Activated T-helper 1 cell treated with anti-CD3 and anti-CD28 coated beads, Interleukin-2, amount 50 U/mL, for 16 hours (primary cell): ENCODE results near the gene SMPDL3A.

Experiments
- DNase-seq, 2 donors: peaks; one replicate each; pipeline ENCODE4 v3.0.0-alpha.2; 2020; ENCODE audit warnings: low read depth in 1 of 2, low spot score in 1 of 2

Gene SMPDL3A

DNA sequence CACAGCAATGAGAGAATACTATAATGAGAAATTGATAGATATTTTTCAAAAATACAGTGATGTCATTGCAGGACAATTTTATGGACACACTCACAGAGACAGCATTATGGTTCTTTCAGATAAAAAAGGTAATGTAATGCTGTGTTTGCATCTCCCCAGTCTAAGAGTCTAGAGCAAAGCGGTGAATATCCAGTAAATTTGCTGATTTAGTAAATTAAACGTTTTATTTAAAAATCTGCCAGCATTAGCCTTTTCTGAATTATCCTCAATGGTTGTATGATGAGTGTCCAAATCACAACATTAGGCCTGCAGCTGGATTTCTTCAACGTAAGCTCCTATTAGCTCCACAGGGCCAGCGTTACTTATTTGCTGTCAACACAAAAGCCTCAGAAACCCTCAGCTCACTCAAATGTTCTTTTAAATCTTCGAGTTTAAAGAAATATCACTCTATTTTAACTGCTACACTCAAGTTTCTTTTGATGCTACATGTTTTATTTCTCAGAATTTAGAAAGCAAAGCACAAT, 16.0 kb downstream of the SMPDL3A start:
- no peak for DNase-seq

DNA sequence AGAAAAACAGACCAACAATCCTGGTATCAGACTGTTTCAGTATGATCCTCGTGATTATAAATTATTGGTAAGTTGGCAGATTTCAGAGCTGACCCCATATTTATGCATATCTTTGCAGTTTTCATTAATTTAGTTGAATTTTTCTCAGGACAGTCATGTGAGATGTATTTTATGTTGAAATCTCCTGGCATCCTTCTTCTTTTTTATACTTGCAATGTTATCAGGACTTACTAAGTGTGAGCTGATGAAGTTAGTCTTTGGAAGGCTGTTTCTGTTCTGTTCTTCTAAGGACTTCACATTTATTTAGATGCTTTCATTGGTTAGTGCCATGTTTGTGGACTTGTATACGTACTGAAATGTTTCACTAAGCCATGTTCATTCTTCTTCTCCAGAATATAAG, 17.2 kb downstream of the SMPDL3A start:
- no peak for DNase-seq

DNA sequence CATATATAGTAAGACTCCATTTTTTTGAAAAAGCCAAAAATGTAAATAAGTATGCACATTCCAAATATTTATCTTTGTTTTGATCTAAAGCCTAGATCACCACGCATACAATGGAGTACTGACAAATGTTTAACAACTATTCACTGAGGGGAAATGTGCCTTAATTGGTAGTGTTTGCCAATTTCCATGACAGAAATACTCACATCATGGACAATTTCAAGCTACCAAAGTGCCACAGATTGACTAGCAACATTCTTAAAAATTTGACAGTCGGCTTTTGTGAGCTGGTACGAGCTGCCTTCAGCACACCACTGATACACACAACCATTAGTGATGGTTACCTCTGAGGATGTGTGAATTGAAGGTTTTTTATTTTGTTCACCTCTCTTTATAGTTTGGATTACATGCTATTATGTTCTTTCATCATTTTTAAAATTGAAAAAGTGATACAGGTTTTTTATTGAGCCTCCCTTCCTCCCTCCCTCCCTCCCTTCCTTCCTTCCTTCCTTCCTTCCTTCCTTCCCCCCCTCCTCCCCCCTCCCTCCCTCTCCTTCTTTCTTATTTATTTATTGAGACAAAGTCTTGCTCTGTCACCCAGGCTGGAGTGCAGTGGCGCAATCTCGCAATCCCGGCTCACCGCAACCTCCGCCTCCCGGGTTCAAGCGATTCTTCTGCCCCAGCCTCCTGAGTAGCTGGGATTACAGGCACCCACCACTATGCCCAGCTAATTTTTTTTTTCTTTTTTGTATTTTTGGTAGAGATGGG, 19.2 kb downstream of the SMPDL3A start:
- no peak for DNase-seq

DNA sequence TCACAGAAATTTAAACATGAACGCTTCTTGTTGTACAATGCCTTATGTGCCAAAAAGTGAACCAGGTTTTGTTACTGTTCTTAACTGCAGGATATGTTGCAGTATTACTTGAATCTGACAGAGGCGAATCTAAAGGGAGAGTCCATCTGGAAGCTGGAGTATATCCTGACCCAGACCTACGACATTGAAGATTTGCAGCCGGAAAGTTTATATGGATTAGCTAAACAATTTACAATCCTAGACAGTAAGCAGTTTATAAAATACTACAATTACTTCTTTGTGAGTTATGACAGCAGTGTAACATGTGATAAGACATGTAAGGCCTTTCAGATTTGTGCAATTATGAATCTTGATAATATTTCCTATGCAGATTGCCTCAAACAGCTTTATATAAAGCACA, 19.9 kb downstream of the SMPDL3A start:
- DNase-seq: no peak

DNA sequence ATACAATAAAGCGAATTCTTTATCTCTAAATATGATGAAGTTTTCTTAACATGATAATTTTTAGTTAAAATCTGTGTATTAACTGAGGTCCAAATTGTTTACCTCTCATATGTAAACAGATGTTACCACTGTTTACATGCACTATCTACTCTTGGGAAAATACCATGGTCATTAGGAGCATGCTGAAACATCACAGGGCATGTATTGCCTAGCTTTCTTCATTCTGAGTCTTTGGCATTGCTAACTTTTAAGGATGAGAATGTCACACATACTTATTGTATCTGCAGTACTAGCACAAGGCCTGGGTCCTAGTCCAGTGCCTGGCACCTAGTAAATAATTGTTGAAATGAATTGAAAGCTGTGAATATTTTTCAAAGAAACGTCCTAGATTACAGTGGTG, 20.6 kb downstream of the SMPDL3A start:
- no peak for DNase-seq

DNA sequence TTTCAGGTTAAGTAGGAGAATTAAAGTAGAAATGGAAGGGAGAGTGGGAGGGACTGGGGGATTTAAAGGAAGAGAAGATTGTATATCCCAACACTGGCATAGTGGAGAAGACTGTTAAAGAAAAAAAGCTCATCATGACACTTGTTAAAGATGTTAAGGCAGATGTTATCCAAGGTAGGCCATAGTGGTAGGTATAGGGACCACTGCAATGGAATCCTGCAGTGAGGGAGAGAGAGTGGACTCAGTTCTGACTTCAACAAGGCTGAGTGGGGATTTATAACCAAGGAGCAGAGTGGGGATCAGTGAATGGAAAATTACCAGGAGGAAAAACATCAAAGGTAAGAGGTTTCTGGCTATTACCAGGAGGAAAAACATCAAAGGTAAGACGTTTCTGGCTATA, 21.1 kb downstream of the SMPDL3A start:
- DNase-seq: no peak

DNA sequence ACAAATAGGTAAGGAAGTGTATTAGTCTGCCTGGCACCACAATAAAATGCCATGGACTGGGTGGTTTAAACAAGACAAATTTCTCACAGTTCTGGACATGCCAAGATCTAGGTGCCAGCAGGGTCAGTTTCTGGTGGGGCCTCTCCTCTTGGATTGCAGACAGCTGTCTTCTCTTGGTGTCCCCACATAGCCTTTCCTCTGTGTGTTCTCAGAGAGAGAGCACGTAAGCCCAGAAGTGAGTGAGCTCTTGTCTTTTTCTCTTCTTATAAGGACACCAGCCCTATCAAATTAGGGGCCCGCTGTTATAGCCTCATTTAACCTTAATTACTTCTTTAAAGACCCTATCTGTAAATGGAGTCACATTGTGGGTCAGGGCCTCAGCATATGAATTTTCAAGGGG, 28.3 kb downstream of the SMPDL3A start:
- DNase-seq: no peak

DNA sequence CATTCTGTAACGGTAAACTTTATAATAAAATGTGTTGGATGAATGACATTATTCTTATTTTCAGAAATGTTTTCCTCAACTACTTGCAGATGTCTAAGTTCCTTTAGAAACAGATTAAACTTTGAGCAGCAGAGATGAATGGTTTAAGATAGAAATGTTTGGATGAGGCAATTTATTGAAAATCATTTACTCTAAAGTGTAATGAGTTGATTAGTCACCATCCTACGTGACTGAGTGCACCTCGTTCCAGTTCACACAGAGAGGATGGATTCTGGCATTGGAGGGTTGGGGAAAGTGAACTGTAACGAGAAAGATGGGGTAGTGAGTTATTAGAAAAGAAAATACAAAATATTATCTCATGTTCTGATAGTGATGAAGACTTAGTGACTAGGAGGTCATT, 28.7 kb downstream of the SMPDL3A start:
- DNase-seq: no peak

DNA sequence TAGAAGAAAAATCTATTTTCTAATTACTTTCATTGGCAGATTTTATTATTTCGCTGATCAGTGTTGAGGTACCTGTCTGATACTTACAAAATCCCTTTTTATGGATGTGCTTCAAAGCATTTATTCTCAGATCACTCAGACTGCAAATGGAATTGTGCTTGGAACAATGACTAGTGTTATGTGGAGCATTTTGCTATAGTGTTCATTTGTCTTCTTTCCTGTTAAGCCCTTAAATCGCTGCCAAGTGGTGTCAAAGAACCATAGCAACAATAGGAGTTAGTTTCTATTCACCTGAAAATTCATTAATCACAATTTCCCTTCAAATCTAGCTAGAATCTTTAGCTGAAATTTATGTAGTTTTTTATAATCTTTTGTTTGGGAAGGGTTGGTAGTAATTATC, 29.8 kb downstream of the SMPDL3A start:
- DNase-seq: no peak

DNA sequence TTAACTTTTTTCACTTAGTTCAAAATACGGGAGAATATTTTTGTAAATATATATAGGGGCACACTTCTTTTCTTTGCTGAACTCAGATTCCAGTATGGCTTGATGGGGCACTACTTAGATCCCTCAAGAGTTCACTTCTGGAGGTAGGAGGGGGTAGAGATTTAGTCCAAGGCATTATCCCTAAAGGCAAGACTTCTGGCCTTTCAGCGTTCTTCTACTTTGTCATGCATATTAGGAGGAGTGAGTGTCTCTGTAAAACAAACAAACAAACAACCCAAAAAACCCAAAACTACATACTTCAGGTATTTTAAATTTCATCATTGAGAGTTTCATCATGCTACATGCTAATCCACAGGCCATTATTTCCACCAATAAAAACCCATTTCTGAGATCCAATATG, 32.0 kb downstream of the SMPDL3A start:
- DNase-seq: no peak

DNA sequence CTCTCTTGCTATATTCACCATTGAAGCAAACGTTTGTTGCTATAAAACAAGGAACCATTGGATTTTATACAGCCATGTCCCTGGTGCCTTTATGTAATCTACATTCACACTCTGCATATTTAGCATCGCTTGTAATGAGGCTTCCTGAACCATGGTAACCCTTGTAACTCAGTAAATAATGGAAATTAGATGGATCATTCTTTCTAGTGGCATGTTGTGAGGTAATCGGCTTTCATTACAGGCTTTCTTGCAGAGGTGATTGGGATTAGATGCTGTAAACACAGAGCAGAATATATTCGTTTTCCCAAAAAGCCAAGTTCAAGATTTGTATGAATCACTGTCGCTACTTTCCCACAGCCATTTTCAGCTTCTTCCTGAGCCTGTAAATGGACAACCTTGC, 36.1 kb downstream of the SMPDL3A start:
- DNase-seq: no peak

DNA sequence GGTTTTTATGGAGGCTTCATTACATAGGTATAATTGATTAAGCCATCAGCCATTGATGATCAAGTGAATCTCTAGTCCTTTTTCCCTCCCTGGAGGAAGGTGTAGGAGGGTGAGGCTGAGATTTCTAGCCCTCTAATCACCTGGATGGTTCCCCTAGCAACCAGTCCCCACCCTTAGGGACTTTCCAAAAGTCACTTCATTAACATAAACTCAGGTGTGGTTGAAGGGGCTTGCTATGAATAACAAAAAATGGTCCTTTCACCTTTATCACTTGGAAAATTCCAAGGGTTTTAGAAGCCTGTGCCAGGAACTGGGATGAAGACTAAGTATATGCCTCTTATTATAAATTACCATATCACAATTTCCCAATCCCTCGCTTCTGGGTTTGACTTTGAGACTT, 40.4 kb downstream of the SMPDL3A start:
- DNase-seq: no peak

DNA sequence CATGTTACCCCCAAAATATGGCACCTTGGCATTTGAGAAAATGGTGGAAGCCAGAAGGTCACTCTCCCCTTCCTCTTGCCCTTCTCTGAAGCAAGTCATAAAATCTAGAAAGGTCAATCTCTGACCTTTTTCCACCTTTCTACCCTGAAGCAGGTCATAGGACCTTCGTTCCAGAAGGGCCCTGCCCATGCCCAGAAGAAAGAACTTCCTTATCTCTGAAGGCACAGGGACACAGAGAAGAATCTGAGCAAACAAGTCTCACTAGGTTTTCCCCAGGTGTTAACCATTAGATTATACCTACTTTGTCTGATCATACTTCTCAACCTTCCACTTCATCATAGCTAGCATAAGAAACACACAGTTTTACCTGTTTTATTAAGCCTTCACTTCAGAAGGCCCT, 42.5 kb downstream of the SMPDL3A start:
- DNase-seq: no peak

DNA sequence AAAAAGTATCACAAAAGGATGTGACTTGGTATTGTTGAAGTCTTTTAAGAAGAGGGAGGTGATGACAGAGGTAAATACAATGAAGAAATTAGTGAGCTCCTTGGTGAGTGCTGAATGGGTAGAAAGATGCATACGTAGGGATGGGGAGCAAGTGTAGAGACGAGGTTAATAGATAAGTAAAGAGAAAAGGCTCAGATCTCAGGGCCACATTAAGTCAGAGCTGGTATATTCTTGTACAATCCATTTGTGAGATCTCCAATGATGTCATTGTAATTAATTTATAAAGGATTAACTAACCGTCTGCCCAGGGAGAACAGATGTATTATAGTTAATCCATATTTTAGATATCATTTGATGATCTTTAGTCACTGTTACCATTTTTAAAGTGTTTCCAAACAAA, 43.4 kb downstream of the SMPDL3A start:
- DNase-seq: no peak

DNA sequence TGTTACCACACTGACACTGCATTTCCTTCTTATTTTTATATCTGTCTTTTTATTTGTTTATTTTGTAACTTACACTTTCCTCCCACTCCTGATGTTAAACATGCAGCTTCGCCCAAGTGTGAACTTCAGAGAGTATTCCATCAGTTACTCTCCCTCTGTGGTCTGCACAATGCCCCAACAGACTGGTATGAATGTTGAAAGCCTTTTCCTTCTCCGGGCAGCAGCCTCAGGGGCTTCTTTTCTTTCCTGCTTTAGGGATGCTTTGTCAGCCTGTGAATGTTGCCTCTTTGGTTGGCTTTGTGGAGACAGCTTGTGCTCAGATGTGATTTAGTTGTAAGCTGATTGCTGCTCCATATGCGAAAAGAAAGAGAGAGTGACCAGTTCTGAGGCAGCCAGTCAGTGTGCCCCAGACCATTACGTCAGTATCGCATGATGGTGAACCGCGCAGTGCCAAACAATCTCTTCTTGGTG, 44.0 kb downstream of the SMPDL3A start:
- DNase-seq: no peak

DNA sequence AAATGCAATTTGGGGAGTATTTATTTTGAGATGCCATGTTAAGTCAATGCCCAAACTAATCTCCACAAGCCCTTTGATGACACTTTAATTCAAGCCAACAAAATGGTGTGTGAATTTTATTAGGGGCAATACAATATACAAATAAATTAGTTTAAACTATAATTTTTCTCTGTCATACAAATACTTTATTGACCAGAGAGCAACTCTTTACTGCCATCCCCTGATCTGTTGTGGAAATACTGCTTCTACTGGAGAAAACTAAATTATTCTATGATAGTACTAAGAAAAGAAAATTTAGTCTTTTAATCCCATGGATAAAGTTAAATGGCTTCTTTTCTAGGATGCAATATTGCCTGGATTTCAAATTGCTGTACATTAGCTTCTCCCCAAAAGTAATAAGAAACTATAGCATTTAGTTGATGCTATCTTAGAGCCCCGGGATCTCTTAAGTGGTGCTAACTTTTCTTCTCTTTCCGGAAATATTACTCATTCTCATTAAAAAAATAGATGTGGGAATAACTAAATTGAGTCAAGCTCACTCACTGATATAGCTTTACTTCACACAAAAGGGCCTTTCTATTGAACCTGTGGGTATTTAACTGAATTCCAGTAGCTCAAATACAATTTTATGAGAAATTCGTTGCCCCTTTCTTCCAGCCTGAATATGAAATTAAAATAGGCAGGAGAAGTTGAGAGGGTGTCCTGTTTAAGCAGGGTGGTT, 49.2 kb downstream of the SMPDL3A start:
- DNase-seq: no peak

DNA sequence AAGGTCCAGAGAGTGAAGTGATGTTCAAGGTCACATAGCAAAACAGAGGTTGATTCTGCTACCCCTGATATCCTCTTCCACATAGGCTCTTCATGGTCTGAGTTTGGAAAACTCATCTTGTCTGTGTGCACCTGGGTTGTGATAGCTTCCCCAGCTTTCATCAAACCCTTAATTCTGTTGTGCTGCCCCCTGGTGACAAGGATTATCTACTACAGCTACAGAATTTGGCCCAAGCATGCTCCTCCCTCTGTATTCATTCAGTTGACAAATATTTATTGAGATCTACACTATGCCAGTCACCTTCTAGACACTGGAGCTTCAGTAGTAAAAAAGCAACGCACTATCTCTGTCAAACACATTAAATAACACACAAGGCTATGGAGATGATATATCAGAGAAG, 50.4 kb downstream of the SMPDL3A start:
- no peak for DNase-seq

DNA sequence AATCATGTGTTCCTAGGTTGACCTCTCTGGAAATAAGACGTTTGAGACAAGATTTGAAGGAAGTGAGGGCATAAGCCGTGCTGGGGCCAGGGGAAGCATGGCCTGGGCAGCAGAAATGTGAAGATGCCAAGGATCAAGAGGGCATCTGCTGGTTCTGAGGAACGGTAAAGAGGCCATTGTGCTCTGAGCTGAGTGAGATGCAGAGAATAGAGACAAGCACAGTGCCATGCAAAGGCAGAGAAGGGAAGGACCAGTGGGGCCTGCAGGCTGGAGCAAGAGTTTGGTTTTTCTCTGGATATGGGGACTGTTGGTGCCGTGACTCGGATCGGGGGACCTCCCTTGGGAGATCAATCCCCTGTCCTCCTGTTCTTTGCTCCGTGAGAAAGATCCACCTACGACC, 50.8 kb downstream of the SMPDL3A start:
- no peak for DNase-seq

DNA sequence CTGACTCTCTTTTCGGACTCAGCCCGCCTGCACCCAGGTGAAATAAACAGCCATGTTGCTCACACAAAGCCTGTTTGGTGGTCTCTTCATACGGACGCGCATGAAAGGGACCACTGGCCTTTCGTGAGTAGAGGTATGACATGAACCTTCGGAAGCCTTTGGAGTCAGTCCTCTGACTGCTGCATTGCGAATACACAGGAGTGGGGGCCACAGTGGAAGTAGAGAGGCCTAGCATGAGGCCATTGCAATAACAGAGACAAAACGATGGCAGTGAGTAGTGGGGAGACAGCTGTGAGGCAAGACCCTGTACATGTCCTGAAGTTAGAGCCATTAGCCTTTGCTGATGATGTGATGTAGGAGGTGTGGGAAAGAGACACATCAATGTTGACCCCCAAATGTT, 56.4 kb downstream of the SMPDL3A start:
- DNase-seq: no peak

DNA sequence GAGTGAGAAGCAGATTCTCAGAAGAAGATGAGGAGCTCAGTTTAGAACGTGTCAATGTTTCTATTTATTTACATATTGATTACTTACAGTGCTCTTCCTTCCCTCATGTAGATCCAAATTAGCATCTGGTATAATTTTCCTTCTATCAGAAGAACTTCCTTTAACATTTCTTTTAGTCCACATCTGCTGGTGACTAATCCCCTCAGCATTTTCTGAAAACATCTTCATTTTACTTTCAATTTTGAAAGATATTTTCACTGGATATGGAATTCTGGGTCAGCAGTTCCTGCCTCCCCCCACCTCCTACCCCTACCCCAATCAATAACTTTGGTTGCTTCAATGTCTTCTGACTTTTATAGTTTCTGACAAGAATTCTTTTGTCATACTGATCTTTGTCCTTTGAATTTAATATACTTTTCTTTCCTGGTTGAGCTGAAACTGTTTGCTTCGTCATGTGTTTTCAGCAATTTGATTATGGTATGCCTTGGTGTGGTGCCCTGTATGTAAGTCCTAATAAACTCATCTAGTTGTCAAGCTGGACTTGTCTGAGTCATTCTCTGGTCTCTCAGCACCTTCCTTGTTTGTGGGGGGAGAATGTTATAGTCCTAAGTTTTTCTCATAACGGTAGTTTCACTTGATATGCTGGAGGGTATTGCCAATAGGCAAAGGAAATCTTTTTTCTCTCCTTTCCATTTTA, 57.0 kb downstream of the SMPDL3A start:
- DNase-seq: no peak

DNA sequence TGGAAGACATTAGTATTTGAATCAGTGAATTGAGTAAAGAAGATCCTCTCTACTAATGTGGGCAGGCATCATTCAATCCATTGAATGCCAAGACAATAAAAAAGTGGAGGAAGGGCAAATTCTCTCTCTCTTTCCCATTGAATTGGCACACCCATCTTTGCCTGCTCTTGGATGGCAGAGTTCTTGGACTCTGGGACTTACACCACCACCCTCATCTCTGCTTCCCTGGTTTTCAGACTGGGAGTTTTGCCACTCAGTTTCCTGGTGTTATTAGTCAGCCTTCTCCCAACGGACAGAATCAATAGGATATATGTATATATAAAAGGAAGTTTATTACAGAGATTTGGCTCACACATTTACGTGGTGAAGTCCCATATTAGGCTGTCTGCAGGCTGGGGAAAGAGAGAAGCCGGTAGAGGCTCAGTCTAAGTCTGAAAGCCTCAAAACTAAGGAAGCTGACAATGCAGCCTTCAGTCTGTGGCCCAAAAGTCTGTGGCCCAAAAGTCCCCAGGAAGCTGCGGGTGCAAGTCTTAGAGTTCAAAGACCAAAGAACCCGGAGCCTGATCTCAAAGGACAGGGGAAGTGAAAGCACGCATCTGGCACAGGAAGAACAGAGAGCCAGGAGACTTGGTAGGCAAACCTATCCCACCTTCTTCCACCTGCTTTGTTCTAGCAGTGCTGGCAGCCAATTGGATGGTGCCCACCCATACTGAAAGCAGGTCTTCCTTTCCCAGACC, 64.4 kb downstream of the SMPDL3A start:
- DNase-seq: no peak
